Stimulated activated CD8-positive, alpha-beta memory T cell treated with anti-CD3 and anti-CD28 coated beads, Interleukin-4, amount 100 ng/mL, for 24 hours (primary cell): Measurements from ENCODE around the gene KLHL22.
"Not testable (repeated sequence)": the region's sequence is repeated elsewhere in the genome, so short reads cannot be mapped to it uniquely, and the experiment has no call there.

ENCODE experiments used
- DNase-seq: peaks from one replicate; pipeline ENCODE4 v3.0.0-alpha.2; 2020; ENCODE audit warnings: low read depth

Gene KLHL22

DNA sequence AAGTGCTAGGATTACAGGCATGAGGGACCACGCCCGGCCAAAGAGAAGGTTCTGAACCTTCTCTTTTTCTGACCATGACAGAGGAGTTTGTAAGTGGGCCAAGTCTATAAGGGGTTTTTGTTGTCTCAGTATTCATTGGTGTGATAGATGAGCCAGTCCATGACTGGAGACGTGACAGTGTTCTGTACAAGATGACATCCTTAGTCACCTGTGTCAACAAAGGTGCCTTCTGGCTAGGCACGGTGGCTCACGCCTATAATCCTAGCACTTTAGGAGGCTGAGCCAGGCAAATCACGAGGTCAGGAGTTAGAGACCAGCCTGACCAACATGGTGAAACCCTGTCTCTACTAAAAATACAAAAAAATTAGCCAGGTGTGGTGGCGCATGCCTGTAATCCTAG lies 4.2 kb upstream of the KLHL22 start:
- DNase-seq: no peak

DNA sequence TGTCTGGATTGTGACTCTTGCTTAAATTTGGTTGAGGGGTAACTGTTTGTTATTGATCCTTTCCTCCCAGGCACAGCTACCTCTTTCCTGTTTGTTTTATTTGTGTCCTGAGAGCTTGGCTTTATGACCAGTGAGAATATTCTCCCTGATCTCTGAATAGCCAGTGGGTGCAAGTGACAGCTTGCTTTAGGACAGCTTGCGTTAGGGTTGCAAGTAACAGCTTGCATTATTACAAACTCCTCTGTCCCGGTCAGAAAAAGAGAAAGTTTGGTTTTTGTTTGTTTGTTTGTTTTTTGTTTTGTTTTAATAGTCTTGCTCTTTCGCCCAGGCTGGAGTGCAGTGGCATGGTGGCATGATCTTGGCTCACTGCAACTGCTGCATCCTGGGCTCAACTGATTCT lies 3.3 kb upstream of the KLHL22 start:
- DNase-seq: no peak

DNA sequence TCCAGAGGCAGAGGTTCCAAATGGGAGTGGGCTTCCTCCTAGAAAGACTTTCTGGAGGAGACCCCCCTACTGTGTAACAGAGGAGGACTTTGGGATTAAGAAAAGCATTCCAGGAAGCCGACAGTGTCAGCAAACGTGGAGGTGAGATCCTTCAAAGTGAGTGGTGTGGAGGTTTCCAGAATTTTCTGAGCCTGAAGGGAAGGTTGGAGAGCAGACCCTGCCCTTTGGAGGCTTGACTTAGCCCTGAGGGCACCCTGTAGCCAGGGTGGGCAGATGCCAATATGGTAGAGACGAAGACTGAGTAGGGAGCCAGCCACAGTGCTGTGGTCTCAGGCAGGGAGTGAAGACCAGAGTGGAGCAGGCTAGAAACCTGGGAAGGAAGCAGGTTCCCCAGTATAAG lies 1.8 kb upstream of the KLHL22 start:
- no peak for DNase-seq

DNA sequence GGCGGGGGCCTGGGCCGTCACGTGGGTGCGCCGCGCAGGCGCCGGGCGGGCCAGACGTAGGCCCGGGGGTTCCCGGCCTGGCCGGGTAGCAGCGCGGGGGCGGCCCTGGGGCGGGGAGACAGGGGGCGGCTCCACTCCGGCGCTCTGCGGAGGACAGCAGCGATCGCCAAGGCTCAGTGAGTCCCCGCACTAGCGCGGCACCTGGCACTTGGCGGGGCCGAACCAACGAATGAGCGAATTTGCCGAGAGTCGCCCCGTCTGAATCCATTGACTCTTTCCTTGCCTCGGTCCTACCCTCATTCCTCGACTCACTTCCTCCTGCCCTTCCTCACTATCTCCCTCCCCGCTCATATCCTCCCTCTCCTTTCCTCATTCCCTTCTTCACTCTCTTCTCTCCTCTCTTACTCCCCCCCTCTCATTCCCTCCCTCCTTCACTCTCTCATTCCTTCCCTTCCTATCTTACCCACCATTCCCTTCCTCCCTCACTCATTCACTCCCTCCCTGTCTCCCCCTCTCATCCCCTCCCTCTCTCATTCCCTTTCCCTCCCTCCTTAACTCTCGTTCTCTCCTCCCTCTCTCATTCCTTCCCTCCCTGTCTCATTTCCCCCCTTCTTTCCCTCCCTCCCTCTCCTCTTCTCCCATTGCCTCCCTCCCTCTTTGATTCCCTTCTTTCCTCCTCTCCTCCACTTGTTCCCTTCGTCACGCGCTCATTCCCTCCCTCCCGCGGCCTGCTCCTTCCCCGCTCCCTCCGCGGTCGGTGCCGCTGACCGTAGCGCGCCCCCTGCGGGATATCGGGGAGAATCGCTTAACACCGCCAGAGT lies 476 bp upstream of the KLHL22 start:
- DNase-seq: peak; percentile 90

DNA sequence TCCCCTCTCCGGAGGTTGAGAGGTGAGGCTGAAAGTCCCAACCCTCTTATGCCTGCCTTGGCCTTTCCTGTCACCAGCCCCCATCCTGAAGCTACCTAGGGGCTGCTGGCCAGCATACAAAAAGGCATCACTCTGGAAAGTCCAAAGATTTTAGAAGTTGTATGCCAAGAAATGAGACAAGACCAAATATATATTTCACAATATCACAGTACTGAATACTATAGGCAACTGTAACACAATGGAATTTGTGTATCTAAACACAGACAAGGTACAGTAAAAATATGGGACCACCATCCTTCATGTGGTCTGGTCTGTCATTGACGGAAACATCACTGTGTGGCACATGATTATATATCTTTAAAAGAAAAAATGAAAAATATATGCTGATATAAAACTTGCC lies 4.2 kb downstream of the KLHL22 start:
- DNase-seq: no peak

DNA sequence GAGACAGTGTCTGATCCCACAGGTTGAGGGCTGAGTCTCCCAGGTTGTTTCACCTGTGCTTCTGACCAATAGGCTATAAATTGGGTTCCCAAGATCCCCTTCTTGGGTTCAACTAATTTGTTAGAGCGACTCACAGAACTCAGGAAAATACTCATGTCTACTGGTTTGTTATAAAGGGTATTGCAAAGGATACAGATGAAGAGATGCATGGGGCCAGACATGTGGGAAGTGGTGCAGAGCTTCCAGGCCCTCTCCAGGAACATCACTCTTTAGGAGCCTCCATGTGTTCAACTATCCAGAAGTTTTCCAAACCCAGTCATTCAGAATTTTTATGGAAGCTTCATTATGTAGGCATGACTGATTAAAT lies 4.7 kb downstream of the KLHL22 start:
- no peak for DNase-seq

DNA sequence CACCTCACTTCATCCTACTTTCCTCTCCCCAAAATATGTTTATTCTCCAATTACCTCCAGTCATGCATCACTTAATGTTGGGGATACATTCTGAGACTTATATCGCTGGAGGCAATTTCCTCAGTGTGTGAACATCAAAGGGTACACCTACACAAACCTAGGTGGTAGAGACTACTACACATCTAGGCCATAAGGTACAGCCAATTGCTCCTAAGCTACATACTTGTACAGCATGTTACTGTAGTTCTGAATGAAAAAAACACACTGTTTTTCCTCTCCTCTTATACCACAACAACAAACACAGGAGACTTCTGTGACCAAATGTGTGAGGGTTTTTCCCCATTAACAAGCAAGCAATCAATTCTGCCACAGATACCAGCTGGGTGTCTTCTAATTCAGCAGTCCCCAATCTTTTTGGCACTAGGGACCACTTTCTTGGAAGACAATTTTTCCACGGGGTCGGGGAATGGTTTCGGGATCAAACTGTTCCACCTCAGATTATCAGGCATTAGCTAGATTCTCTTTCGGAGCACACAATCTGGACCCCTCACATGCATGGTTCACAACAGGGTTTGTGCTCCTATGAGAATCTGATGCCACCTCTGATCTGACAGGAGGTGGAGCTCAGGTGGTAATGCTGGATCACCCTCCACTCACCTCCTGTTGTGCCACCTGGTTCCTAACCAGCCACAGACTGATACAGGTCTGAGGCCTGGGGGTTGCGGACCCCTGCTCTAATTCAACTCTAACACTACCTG lies 5.2 kb downstream of the KLHL22 start:
- no peak for DNase-seq

DNA sequence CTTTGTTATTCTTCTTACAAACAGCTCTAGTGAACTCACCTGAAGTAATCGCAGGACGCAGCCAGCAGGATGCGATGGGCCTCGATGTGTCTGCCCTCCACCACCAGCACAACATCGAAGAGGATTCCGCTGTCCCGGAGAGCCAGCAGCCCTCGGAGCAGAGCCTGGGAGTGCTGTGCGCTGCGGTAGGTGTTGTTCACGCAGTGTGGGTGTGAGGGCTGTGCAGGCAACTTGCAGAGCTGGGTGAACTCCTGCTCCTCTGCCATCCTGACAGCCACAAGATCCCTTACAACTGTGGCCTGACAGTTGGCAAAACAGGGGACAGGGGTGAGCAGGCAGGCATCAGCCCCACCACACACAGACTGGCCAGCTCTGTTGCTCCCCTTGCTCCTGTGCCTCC lies 6.6 kb downstream of the KLHL22 start:
- DNase-seq: no peak

DNA sequence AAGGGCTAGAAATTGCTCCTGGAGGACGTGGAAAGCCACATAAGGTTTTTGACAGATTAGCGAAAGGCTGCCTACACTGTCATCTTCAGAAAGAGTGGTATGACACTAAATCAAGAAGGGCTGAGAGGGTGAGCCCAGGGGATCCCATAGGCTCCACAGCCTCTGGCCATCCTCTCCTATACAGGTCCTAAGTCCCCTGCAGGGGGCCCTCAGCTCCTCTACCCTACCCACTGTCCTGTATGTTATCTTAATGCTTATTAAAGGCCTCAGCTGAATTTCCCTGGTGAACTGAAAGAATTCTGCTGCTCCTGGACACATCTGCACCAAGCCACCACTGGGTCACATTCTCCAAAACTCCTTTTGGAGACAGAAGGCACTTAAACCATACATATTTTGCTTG lies 7.9 kb downstream of the KLHL22 start:
- no peak for DNase-seq

DNA sequence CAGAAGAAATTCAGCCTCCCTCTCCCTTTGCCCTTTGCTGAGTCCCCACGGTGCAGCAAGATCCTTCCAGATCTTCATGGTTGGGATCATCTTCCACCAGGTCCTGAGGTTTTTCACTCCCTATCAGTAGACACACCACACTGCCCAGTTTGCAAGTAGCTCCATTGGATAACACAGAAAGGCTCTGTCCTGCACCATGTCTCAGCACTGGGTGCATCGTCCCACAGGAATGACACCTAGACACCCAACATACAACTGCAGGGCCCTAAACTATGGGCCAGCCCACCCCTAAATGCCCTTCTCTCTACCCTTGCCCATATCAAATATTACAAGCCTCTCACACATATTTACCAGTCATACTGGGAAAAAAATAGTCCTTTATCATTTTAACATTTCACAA lies 9.4 kb downstream of the KLHL22 start:
- DNase-seq: no peak

DNA sequence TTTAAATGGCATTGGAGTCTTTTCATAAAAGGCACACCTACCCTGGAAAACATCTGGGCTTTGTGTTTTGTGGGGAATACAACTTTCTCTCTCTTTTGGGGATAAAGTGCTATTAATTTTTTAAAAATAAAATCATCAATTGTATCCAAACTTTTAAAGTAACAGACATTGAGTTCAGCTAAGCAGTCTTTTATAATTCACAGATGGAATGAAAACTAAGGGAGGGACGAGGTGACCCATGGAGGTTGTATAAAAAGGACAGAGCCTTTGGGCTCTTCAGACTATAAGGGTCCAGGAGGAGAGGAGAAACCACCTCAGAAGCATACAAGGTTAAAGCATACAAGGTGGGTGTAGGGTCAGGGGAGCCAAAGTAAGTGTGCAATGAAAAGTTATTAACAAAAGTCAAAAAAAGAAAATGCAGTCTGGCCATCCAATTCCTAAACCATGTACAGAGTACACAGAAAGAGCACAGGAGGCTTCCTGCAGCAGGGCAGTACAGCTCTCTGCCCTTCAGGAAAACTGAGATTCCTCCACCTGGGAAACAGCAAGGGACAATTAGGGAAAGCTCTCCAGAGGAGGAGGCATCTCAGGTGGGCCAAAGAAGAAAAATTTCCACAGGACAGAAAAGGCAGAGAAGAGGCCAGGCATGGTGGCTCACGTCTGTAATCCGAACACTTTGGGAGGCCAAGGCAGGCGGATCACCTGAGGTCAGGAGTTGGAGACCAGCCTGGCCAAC lies 10.5 kb downstream of the KLHL22 start:
- DNase-seq: no peak

DNA sequence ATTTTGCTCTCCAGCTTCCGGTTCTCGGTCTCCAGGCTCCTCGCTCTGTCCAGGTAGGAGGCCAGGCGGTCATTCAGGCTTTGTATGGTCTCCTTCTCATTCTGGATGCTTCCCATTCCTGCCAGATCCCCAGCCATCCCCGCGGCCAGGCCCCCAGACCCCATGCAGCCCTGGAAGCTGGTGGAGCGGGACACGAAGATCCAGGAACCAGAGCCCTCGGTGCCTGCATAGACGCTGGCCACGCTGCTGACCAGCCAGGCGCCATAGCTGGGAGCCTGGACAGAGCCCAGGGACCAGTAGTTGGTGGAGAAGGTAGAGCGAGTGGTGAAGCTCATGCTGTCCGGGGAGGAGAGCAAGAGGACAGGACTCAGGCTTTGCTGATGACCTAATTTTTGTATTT lies 11.8 kb downstream of the KLHL22 start:
- no peak for DNase-seq

DNA sequence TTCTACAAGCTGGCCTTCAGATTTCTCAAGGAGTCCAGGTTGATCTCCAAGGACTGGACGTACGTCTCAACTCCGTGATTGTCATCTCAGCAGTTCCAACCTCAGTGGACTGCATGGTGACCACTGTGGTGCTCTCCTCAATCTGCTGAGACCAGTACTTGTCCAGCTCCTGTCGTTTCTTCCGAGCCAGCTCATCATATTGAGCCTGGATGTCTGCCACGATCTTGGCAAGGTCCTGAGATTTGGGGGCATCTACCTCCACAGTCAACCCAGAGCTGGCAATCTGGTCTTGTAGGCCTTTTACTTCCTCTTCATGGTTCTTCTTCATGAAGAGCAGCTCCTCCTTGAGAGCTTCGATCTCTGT lies 12.5 kb downstream of the KLHL22 start:
- not testable (repeated sequence) for DNase-seq

DNA sequence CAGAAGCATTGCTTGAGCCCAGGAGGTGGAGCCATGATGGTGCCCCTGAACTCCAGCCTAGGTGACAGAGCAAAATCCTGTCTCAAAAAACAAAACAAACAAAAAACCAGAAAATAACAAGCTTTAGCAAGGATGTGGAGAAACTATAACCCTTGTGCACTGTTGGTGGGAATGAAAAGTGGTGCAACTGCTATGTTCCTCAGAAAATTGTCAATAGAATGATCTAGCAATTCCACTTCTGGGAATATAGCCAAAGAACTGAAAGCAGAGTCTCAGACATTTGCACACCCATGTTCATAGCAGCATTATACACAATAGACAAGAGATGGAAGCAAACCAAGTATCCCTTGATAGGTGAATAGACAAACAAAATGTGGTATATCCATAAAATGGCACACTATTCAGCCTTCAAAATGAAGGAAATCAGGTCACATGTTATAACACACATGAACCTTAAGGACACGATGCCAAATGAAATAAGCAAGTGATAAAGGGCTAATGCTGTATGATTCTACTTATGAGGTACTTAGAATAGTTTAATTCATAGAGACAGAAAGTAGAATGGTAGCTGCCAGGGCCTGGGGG lies 15.9 kb downstream of the KLHL22 start:
- no peak for DNase-seq

DNA sequence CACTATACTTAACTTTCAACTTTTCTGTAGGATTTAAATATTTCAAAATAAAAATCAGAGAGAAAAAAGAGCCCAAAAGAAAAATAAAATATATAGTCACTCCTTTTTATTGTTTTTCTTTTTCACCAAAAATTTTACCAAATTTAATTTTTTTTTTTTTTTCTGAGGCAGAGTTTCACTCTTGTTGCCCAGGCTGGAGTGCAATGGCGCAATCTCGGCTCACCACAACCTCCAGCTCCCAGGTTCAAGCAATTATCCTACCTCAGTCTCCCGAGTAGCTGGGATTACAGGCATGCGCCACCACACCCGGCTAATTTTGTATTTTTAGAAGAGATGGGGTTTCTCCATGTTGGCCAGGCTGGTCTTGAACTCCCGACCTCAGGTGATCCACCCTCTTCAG lies 17.5 kb downstream of the KLHL22 start:
- not testable (repeated sequence) for DNase-seq

DNA sequence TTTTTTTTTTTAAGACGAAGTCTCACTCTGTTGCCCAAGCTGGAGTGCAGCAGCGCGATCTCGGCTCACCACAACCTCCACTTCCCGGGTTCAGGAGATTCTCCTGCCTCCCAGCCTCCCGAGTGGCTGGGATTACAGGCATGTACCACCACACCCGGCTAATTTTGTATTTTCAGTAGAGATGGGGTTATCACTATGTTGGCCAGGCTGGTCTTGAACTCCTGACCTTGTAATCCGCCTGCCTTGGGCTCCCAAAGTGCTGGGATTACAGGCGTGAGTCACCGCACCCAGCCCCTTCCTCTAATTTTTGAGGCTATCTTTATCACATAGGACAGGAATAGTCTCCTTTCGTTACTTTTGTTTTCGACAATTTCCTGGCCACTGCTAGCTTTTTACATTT lies 20.0 kb downstream of the KLHL22 start:
- not testable (repeated sequence) for DNase-seq

DNA sequence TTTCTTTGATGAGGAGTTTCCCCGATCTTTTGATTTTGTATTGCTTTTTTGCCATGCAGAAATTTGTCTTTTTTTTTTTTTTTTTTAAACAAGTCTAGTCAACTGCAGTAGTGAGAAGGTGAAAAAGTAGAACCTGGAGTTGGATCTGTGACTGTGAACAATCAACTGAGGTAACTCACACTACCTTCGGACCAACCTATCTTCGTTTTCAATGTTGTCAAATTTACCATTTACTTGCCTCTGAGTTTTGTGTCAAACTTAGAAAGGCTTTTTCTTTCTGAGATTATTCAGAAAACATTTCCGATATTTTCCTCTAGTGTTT lies 20.5 kb downstream of the KLHL22 start:
- DNase-seq: no peak

DNA sequence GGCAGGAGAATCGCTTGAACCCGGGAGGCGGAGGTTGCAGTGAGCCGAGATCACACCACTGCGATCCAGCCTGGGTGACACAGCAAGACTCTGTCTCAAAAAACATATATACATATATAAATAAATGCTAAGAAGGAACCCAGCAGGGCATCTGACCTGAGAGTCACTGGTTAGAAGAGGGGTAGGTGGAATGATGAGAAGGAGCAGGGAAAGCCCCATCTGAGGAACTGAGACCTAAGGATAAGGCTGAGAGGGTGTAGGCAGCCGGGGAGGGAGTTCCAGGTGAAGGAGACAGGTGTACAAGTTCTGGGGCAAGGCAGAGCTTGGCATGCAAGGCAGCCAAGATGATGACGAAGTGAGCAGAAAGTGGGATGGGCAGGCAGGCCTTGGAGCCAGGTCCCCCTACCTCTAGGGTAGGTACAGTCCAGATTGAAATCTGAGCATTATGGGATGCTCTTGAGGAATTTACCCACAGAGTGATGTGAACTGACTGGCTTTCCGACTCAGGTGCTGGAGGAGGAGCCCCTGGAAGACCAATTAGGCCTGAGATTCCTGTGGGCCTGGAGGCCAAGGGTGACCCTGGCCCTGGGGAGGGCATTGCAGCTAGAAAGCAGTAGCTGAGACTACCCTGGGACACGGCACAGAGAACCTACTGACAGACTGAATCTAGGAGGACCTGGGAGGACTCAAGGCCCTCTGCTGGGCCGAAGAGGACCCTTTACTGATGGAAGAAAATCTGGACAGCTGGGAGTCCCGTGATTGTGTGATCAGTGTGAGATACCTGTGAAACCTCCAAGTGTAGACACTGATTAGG lies 22.8 kb downstream of the KLHL22 start:
- no peak for DNase-seq

DNA sequence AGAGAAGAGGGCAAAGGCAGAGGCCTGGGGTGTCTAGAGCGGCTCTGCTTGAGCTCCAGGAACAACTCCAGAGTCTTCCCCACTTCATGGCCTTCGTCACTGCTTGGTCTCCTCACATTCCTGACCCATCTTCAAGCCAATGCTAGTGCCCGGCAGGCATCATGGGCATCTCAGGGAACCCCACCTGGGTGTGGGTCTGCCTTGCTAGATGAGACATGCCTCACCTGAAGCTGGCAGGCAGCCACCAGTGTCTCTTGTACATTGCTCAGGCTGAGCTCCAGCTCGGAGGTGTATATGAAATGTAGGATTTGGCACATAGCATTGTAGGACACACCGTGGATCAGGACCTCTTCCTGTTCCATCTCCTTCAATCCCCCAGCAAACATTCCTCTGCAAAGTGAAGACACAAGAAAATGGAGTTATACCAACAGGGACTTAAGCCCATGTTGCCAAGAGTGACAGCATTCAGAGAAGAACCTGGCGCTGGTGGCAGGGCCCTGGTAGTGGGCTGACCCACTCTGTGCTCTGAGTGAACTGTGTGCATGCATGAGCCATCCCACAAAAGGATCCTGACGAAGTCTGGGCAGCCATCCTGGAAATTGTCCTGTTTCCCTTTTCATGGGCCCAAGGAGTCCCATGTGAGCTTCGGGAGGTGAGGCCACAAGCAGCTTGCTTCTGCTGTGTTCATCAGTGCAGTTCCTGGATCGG lies 24.3 kb downstream of the KLHL22 start:
- DNase-seq: no peak

DNA sequence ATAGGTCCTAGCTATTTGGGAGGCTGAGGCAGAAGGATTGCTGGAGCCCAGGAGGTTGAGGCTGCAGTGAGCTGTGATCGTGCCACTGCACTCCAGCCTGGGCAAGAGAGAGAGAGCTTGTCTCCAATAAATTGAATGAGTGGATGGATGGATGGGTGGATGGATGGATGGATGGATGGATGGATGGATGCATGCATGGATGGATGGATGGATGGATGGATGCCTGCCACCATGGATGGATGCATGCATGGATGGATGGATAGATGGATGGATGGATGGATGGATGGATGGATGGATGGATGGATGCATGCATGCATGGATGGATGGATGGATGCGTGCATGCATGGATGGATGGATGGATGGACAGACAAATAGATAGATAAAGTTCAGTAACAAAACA lies 25.1 kb downstream of the KLHL22 start:
- DNase-seq: not testable (repeated sequence)

DNA sequence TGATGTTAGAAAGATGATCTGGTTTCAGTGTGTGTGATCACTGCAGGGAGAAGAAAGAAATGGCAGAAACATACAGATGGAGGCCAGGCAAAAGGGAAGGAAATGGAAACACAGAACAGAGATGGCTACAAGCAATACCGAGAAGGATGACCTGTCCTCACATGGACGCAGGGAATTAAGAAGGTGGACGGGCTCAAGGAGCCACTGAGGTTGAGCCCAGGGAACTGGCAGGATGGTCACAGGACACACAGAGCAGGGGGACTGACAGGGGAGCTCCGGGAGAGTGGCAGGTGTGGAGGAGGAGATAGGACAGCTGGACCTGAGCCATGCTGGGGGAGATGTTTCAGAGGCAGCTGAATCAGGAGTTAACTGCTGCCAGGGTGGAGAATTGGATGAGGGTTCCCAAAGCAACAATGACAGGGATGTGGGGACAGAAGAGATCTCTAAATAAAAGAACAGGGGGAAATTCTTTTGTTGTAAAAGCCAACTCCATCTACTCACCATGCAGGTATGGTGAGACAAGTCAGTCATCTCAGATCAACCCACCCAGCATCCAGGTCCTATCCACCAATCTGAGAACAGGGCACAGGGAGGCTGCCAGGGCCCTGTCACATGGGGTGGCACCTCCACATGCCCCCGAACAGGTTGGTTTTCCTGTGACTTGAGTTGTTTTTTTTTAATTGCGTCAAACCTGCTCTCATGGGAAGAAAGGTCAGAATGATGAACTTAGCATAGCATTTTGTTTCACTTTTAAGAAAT lies 26.3 kb downstream of the KLHL22 start:
- DNase-seq: no peak
